ENCODE measurements around the gene OSBPL9. TPM values are rescaled to one million over a fixed set of nuclear protein-coding genes. Genes with fewer than 3 reads are reported as not detected.

The OSBPL9 gene
- total and polyA plus RNA-seq, 2 experiments from 2014 or later = 82.7 to 102 TPM

- H3K27ac Mint-ChIP-seq = no peak overlapping the region
- Histone ChIP-seq H3K79me2 (replicated peaks; ENCODE audit: insufficient read depth) (no peaks in the 10 kb centered on the region), H3K4me3 (no peak overlapping the region), H3F3A (replicated peaks; ENCODE audit: low read depth) (no peaks in the 10 kb centered on the region), H4K20me1 (replicated peaks; ENCODE audit: insufficient read depth) (no peaks in the 10 kb centered on the region), H2AFZ (no peak overlapping the region), H3K4me1 (ENCODE audit: insufficient read depth) (no peaks in the 10 kb centered on the region), H3K27ac (ENCODE audit: low read depth) (no peak overlapping the region), H3K9me2 (ENCODE audit: insufficient read depth) (no peaks in the 10 kb centered on the region), H3K36me3 (ENCODE audit: insufficient read depth) (no peaks in the 10 kb centered on the region), H3K4me2 (no peak overlapping the region), H3K27me3 (ENCODE audit: insufficient read depth) (no peaks in the 10 kb centered on the region)
- ATAC-seq (no peak), DNase-seq (ENCODE audit: low spot score) (no peak)
- peaks cover 1% of the 10 kb centered on the region for H3K27me3 Mint-ChIP-seq (ENCODE audit: insufficient read depth, low read depth, poor library complexity)
- no peaks in the 10 kb centered on the region for H3K9me3 Mint-ChIP-seq
- TF ChIP-seq EZH2phosphoT487 (IDR thresholded peaks at IDR 0.05; ENCODE audit: unreplicated experiment) (no peak), STAT1 (IDR thresholded peaks at IDR 0.05; ENCODE audit: unreplicated experiment) (no peak)
- no peak overlapping the region for H3K4me3 Mint-ChIP-seq
- H3K4me1 Mint-ChIP-seq = peaks cover 5% of the 10 kb centered on the region; the same call in 2 of the 3 replicates
- no peaks in the 10 kb centered on the region for H3K36me3 Mint-ChIP-seq (ENCODE audit: low read depth)
Measured at GRCh38 chr1:51719146-51719545, 102.3 kb downstream of the OSBPL9 start.

DNA sequence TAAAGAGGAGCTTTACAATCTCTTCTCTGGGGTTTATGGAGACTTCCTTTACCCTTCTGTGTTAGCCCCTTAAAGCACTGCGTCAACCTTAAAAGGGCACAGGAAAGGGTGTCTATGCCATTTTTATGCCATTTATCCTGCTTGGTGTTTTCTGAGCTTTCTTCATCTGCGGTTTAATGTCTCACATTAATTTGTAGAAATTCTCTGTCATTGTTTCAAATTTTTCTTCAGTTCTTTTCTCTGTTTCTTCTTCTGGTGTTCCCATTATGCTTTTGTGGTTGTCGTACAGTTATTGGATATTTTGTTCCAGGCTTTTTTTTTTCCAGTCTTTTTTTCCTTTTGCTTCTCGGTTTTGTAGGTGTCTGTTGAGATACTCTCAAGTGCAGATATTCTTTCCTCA, 107.9 kb downstream of the OSBPL9 start:
- Mint-ChIP-seq H3K4me3 (no peak overlapping the region), H3K9me3 (no peaks in the 10 kb centered on the region), H3K27me3 (ENCODE audit: insufficient read depth, low read depth, poor library complexity) (peaks cover 1% of the 10 kb centered on the region), H3K27ac (no peak overlapping the region), H3K36me3 (ENCODE audit: low read depth) (no peaks in the 10 kb centered on the region), H3K4me1 (peaks cover 5% of the 10 kb centered on the region; the same call in 2 of the 3 replicates)
- H3K9me2 ChIP-seq (ENCODE audit: insufficient read depth) = no peaks in the 10 kb centered on the region
- no peak overlapping the region for H3K4me3 ChIP-seq
- H3K4me1 ChIP-seq (ENCODE audit: insufficient read depth) = no peaks in the 10 kb centered on the region; the same call in 1 of the 2 replicates
- H3K36me3 ChIP-seq (ENCODE audit: insufficient read depth) = no peaks in the 10 kb centered on the region
- no peak overlapping the region for H2AFZ ChIP-seq
- H3K27ac ChIP-seq (ENCODE audit: low read depth) = no peak overlapping the region
- no peaks in the 10 kb centered on the region for H3K27me3 ChIP-seq (ENCODE audit: insufficient read depth)
- no peaks in the 10 kb centered on the region for H3F3A ChIP-seq (replicated peaks; ENCODE audit: low read depth)
- H3K79me2 ChIP-seq (replicated peaks; ENCODE audit: insufficient read depth) = no peaks in the 10 kb centered on the region
- no peak overlapping the region for H3K4me2 ChIP-seq
- H4K20me1 ChIP-seq (replicated peaks; ENCODE audit: insufficient read depth) = no peaks in the 10 kb centered on the region
- DNase-seq (ENCODE audit: low spot score) (no peak), ATAC-seq (no peak)
- TF ChIP-seq, protein P1, sequence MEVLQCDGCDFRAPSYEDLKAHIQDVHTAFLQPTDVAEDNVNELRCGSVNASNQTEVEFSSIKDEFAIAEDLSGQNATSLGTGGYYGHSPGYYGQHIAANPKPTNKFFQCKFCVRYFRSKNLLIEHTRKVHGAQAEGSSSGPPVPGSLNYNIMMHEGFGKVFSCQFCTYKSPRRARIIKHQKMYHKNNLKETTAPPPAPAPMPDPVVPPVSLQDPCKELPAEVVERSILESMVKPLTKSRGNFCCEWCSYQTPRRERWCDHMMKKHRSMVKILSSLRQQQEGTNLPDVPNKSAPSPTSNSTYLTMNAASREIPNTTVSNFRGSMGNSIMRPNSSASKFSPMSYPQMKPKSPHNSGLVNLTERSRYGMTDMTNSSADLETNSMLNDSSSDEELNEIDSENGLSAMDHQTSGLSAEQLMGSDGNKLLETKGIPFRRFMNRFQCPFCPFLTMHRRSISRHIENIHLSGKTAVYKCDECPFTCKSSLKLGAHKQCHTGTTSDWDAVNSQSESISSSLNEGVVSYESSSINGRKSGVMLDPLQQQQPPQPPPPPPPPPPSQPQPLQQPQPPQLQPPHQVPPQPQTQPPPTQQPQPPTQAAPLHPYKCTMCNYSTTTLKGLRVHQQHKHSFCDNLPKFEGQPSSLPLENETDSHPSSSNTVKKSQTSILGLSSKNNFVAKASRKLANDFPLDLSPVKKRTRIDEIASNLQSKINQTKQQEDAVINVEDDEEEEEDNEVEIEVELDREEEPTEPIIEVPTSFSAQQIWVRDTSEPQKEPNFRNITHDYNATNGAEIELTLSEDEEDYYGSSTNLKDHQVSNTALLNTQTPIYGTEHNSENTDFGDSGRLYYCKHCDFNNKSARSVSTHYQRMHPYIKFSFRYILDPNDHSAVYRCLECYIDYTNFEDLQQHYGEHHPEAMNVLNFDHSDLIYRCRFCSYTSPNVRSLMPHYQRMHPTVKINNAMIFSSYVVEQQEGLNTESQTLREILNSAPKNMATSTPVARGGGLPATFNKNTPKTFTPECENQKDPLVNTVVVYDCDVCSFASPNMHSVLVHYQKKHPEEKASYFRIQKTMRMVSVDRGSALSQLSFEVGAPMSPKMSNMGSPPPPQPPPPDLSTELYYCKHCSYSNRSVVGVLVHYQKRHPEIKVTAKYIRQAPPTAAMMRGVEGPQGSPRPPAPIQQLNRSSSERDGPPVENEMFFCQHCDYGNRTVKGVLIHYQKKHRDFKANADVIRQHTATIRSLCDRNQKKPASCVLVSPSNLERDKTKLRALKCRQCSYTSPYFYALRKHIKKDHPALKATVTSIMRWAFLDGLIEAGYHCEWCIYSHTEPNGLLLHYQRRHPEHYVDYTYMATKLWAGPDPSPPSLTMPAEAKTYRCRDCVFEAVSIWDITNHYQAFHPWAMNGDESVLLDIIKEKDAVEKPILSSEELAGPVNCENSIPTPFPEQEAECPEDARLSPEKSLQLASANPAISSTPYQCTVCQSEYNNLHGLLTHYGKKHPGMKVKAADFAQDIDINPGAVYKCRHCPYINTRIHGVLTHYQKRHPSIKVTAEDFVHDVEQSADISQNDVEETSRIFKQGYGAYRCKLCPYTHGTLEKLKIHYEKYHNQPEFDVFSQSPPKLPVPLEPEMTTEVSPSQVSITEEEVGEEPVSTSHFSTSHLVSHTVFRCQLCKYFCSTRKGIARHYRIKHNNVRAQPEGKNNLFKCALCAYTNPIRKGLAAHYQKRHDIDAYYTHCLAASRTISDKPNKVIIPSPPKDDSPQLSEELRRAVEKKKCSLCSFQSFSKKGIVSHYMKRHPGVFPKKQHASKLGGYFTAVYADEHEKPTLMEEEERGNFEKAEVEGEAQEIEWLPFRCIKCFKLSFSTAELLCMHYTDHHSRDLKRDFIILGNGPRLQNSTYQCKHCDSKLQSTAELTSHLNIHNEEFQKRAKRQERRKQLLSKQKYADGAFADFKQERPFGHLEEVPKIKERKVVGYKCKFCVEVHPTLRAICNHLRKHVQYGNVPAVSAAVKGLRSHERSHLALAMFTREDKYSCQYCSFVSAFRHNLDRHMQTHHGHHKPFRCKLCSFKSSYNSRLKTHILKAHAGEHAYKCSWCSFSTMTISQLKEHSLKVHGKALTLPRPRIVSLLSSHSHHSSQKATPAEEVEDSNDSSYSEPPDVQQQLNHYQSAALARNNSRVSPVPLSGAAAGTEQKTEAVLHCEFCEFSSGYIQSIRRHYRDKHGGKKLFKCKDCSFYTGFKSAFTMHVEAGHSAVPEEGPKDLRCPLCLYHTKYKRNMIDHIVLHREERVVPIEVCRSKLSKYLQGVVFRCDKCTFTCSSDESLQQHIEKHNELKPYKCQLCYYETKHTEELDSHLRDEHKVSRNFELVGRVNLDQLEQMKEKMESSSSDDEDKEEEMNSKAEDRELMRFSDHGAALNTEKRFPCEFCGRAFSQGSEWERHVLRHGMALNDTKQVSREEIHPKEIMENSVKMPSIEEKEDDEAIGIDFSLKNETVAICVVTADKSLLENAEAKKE (CRISPR knock-in tag; IDR thresholded peaks at IDR 0.05) = no peak
- TF ChIP-seq ZNF331 (CRISPR knock-in tag; IDR thresholded peaks at IDR 0.05; ENCODE audit: low read depth) = no peak
- TF ChIP-seq, protein P2, sequence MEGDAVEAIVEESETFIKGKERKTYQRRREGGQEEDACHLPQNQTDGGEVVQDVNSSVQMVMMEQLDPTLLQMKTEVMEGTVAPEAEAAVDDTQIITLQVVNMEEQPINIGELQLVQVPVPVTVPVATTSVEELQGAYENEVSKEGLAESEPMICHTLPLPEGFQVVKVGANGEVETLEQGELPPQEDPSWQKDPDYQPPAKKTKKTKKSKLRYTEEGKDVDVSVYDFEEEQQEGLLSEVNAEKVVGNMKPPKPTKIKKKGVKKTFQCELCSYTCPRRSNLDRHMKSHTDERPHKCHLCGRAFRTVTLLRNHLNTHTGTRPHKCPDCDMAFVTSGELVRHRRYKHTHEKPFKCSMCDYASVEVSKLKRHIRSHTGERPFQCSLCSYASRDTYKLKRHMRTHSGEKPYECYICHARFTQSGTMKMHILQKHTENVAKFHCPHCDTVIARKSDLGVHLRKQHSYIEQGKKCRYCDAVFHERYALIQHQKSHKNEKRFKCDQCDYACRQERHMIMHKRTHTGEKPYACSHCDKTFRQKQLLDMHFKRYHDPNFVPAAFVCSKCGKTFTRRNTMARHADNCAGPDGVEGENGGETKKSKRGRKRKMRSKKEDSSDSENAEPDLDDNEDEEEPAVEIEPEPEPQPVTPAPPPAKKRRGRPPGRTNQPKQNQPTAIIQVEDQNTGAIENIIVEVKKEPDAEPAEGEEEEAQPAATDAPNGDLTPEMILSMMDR (conservative IDR thresholded peaks at IDR 0.05; ENCODE audit: low read depth in 2 of 2) = no peak
- no peak for TF ChIP-seq CREB1 (CRISPR knock-in tag; IDR thresholded peaks at IDR 0.05; ENCODE audit: low read depth)
- no peak for TF ChIP-seq EZH2phosphoT487 (IDR thresholded peaks at IDR 0.05; ENCODE audit: unreplicated experiment)
- no peak for TF ChIP-seq STAT1 (IDR thresholded peaks at IDR 0.05; ENCODE audit: unreplicated experiment)
- no peak for TF ChIP-seq ETS1 (IDR thresholded peaks at IDR 0.05)
- no peak for TF ChIP-seq ZNF114 (CRISPR knock-in tag; IDR thresholded peaks at IDR 0.05)
- TF ChIP-seq JUNB (IDR thresholded peaks at IDR 0.05; ENCODE audit: unreplicated experiment) = no peak
- TF ChIP-seq EZH2 (IDR thresholded peaks at IDR 0.05; ENCODE audit: low read depth, unreplicated experiment) = no peak
